BE2C (cell line): ENCODE measurements around the gene PCBP3.
A peak's percentile ranks its signal among the peaks of the same experiment; 100 is the strongest.
"Not testable (repeated sequence)": the region's sequence is repeated elsewhere in the genome, so short reads cannot be mapped to it uniquely, and the experiment has no call there.

Source experiments
- DNase-seq: peaks from one replicate; pipeline ENCODE4 v3.0.0-alpha.2; 2020
- H3K27me3 ChIP-seq: fragments of 250-450 bp; sonication (Bioruptor Pico); 2 replicates; pipeline ENCODE4 v1.5.1; 2020; ENCODE audit warnings: mild to moderate bottlenecking
- H3K36me3 ChIP-seq: fragments of 250-450 bp; sonication (Bioruptor Pico); 2 replicates; pipeline ENCODE4 v1.5.1; 2020; ENCODE audit warnings: mild to moderate bottlenecking
- H3K4me1 ChIP-seq: fragments of 250-450 bp; sonication (Bioruptor Pico); 2 replicates; pipeline ENCODE4 v1.5.1; 2020
- H3K4me3 ChIP-seq: 2 replicates; pipeline ENCODE4 v1.5.1; 2011; ENCODE audit warnings: low read depth, low read length
- H3K9me3 ChIP-seq: fragments of 250-450 bp; sonication (Bioruptor Pico); 2 replicates; pipeline ENCODE4 v1.5.1; 2020
- CTCF ChIP-seq: IDR thresholded peaks from 2 replicates; pipeline ENCODE4 v1.5.1; 2012; ENCODE audit warnings: mild to moderate bottlenecking, low read depth, low read length

PCBP3 gene

GRCh38 chr21:45950740-45951515, 307.4 kb downstream of the PCBP3 start:
- no peaks in the 10 kb centered on the region for H3K9me3 ChIP-seq
- peaks cover 9% of the 10 kb centered on the region; the same call in 1 of the 2 replicates for H3K4me1 ChIP-seq
- no peak for TF ChIP-seq CTCF
- no peaks in the 10 kb centered on the region for H3K27me3 ChIP-seq
- no peaks in the 10 kb centered on the region for H3K36me3 ChIP-seq
- peak; percentile 8 for DNase-seq
- no peak overlapping the region for H3K4me3 ChIP-seq

- no peaks in the 10 kb centered on the region for H3K27me3 ChIP-seq
- no peak overlapping the region for H3K4me3 ChIP-seq
- DNase-seq: peak; percentile 2
- TF ChIP-seq CTCF: no peak
- H3K9me3 ChIP-seq: no peaks in the 10 kb centered on the region
- H3K36me3 ChIP-seq: no peaks in the 10 kb centered on the region
- H3K4me1 ChIP-seq: peaks cover 9% of the 10 kb centered on the region; the same call in 1 of the 2 replicates
Measured at GRCh38 chr21:45951676-45952075, 308.2 kb downstream of the PCBP3 start.

- H3K27me3 ChIP-seq, H3K9me3 ChIP-seq, H3K4me1 ChIP-seq, DNase-seq, H3K4me3 ChIP-seq, H3K36me3 ChIP-seq: not testable (repeated sequence)
Measured at GRCh38 chr21:45952527-45952926, 309.0 kb downstream of the PCBP3 start.

- Histone ChIP-seq H3K9me3 (no peaks in the 10 kb centered on the region), H3K27me3 (no peaks in the 10 kb centered on the region), H3K4me1 (peaks cover 9% of the 10 kb centered on the region; the same call in 1 of the 2 replicates), H3K36me3 (no peaks in the 10 kb centered on the region), H3K4me3 (no peak overlapping the region)
- no peak for DNase-seq
- TF ChIP-seq CTCF: no peak
Measured at GRCh38 chr21:45952974-45953373, 309.4 kb downstream of the PCBP3 start.

GRCh38 chr21:45954261-45954660, 310.7 kb downstream of the PCBP3 start:
- peak; percentile 54 for TF ChIP-seq CTCF
- Histone ChIP-seq H3K27me3 (no peaks in the 10 kb centered on the region), H3K4me3 (no peak overlapping the region), H3K9me3 (no peaks in the 10 kb centered on the region), H3K36me3 (no peaks in the 10 kb centered on the region), H3K4me1 (peaks cover 9% of the 10 kb centered on the region; the same call in 1 of the 2 replicates)
- peak; percentile 51 for DNase-seq

GRCh38 chr21:45954921-45955320, 311.4 kb downstream of the PCBP3 start:
- no peaks in the 10 kb centered on the region for H3K36me3 ChIP-seq
- no peaks in the 10 kb centered on the region for H3K27me3 ChIP-seq
- H3K4me1 ChIP-seq: peaks cover 9% of the 10 kb centered on the region; the same call in 1 of the 2 replicates
- H3K4me3 ChIP-seq: no peak overlapping the region
- no peaks in the 10 kb centered on the region; the same call in 1 of the 2 replicates for H3K9me3 ChIP-seq
- TF ChIP-seq CTCF: no peak
- DNase-seq: no peak
